H1 (cell line): ENCODE data around the gene WNT1. TPM values are rescaled to one million over a fixed set of nuclear protein-coding genes. Genes with fewer than 3 reads are reported as not detected.

Experiments
- EP300 ChIP-seq, 2 experiments: IDR thresholded peaks; 1 replicate in 1 of 2; 2 replicates in 1 of 2; pipeline ENCODE4 v1.6.1; 2011 to 2012; ENCODE audit warnings: low read depth in 2 of 2, low read length in 2 of 2, mild to moderate bottlenecking in 2 of 2, borderline replicate concordance in 1 of 2, inconsistent platforms in 1 of 2, moderate library complexity in 1 of 2
- EZH2 ChIP-seq: fragments of 200-600 bp; sonication (generic); IDR thresholded peaks from 2 replicates; pipeline ENCODE4 v1.7.1; 2012; ENCODE audit warnings: low read depth, mild to moderate bottlenecking, moderate library complexity, low read length, inconsistent platforms; ENCODE audit not compliant: severe bottlenecking
- FOSL1 ChIP-seq: IDR thresholded peaks from 2 replicates; pipeline ENCODE4 v1.6.1; 2011; ENCODE audit warnings: mild to moderate bottlenecking, low read depth, low read length, moderate library complexity; ENCODE audit not compliant: insufficient read depth
- HDAC2 ChIP-seq, 2 experiments: fragments of 300-600 bp in 1 of 2; sonication (generic) in 1 of 2; IDR thresholded peaks; 2 replicates each; pipeline ENCODE4 v1.6.1; 2011 to 2012; ENCODE audit warnings: low read depth in 2 of 2, low read length in 2 of 2, mild to moderate bottlenecking in 2 of 2, moderate library complexity in 2 of 2, borderline replicate concordance in 1 of 2, inconsistent platforms in 1 of 2
- KDM1A ChIP-seq: fragments of 200-600, 300-600 bp; sonication (generic); IDR thresholded peaks from 2 replicates; pipeline ENCODE4 v1.7.1; 2016; ENCODE audit warnings: mild to moderate bottlenecking, low read length, borderline replicate concordance
- KDM5A ChIP-seq: fragments of 200-600 bp; IDR thresholded peaks from 2 replicates; pipeline ENCODE4 v1.7.1; 2012; ENCODE audit warnings: mild to moderate bottlenecking, low read length, inconsistent platforms, mixed read lengths
- MAFK ChIP-seq: IDR thresholded peaks from 2 replicates; pipeline ENCODE4 v1.6.1; 2012; ENCODE audit warnings: low read depth, mild to moderate bottlenecking, improper control_type of control experiment, low read length
- NANOG ChIP-seq: IDR thresholded peaks from 2 replicates; pipeline ENCODE4 v1.6.1; 2011; ENCODE audit warnings: low read length, low read depth, mild to moderate bottlenecking, inconsistent platforms; ENCODE audit not compliant: insufficient read depth, poor library complexity, severe bottlenecking
- POU5F1 ChIP-seq: IDR thresholded peaks from 2 replicates; pipeline ENCODE4 v1.6.1; 2011; ENCODE audit warnings: low read depth, mild to moderate bottlenecking, low read length, moderate library complexity
- RNF2 ChIP-seq: fragments of 200-900, 300-1000 bp; sonication (generic); IDR thresholded peaks from 2 replicates; pipeline ENCODE4 v1.7.1; 2016; ENCODE audit warnings: borderline replicate concordance, low read depth, mild to moderate bottlenecking, antibody characterized with exemption, low read length; ENCODE audit not compliant: poor library complexity, severe bottlenecking; ENCODE audit errors: missing control alignments
- SIN3A ChIP-seq, 2 experiments: IDR thresholded peaks in 1 of 2; conservative IDR thresholded peaks in 1 of 2; 2 replicates each; pipeline ENCODE4 v1.6.1; 2011 to 2012; ENCODE audit warnings: low read length in 2 of 2, improper control_type of control experiment in 1 of 2, low read depth in 1 of 2, mild to moderate bottlenecking in 1 of 2
- SIX5 ChIP-seq: IDR thresholded peaks from 2 replicates; pipeline ENCODE4 v1.6.1; 2011; ENCODE audit warnings: mild to moderate bottlenecking, low read depth, low read length
- SP1 ChIP-seq: IDR thresholded peaks from 2 replicates; pipeline ENCODE4 v1.6.1; 2011; ENCODE audit warnings: low read depth, low read length
- SP4 ChIP-seq: IDR thresholded peaks from 2 replicates; pipeline ENCODE4 v1.6.1; 2012; ENCODE audit warnings: low read length, inconsistent platforms
- TAF1 ChIP-seq: IDR thresholded peaks from 2 replicates; pipeline ENCODE4 v1.6.1; 2011; ENCODE audit warnings: mild to moderate bottlenecking, low read depth, low read length
- TEAD4 ChIP-seq: IDR thresholded peaks from 2 replicates; pipeline ENCODE4 v1.6.1; 2012; ENCODE audit warnings: low read depth, low read length, inconsistent platforms, mixed read lengths
- polyA plus RNA-seq, 7 experiments: library from polyadenylated mRNA; depleted of rRNA in 3 of 7; stranded (reverse) in 5 of 7; unstranded in 2 of 7; fragments of >200 nt in 5 of 7; fragments of 200-250 nt in 2 of 7; gene quantifications; 1 replicate in 5 of 7; 2 replicates in 1 of 7; 4 replicates in 1 of 7; pipeline versions ENCODE4 v1.2.1 to v1.2.3, GENCODE V29; 2011 to 2013; ENCODE audit warnings: missing spikeins in 2 of 7, mixed read lengths in 2 of 7
- total RNA-seq: library from RNA; stranded (reverse); fragmentation: NEBNext Ultra II Directional; extraction: Animal tissue kit (Norgen Biotek cat#: 25700); gene quantifications from 2 replicates; pipeline ENCODE4 v1.2.1, GENCODE V29; 2021
- TF ChIP-seq, protein P1 (sequence below), 3 experiments: IDR thresholded peaks; 1 replicate in 2 of 3; 2 replicates in 1 of 3; pipeline versions ENCODE4 v1.5.1 to v1.6.1; 2011; ENCODE audit warnings: low read length in 3 of 3, mild to moderate bottlenecking in 3 of 3, inconsistent platforms in 2 of 3, low read depth in 1 of 3, moderate library complexity in 1 of 3; ENCODE audit not compliant: insufficient read depth in 1 of 3; ENCODE audit errors: control extremely low read depth in 1 of 3
- TF ChIP-seq, protein P2 (sequence below): IDR thresholded peaks from 2 replicates; pipeline ENCODE4 v1.6.1; 2012; ENCODE audit warnings: inconsistent platforms

The WNT1 gene
- total and polyA plus RNA-seq, 2 of the 8 experiments (the other 6 are each of a cell fraction or from before 2014, with no cell fraction given): not detected

DNA sequence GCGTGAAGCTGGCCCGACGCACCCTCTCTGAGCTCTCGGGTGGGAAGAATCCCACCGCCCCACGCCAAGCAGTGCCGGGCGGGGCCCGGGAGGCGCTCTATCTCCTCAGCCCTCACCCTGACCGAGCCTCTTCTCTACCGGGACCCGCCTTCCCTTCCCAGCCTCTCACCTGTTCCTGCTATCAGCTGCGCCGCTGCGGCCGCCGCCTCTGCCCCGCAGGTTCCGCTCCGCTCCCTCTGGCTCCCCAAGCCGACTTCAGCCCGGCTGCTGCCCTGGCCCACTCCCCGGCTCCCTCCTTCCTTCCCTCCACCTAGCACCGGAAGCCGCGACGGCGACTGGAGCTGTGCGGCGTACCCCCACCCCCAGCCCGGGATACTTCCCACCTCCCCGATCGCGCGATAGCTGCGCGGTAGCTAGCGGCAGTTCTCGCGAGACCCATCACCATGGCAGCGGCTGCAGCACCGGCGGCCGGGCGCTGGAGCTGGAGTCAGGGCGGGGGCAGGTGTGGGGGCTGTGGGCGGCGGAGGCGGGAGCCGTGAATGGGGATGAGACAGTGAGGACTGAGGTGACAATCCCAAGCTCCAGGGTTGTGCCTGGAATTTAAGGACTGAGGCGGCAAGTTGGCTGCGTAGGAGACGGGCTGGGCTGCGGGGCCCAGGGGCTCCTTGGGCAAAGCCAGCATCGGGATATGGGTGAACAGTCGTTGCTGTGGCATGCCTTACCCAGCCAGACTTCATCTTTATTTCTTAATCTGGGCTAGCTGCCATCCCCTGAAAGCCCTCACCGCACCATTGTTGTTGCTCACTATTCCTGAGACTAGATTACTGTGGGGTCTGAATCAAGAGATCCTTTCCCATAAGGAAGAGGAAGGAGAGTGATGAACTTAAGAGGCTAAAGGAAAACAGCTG lies 20.7 kb upstream of the WNT1 start, which contains the start of gene ARF3 (continued):
- TF ChIP-seq POU5F1: no peak
- TF ChIP-seq, protein P1, sequence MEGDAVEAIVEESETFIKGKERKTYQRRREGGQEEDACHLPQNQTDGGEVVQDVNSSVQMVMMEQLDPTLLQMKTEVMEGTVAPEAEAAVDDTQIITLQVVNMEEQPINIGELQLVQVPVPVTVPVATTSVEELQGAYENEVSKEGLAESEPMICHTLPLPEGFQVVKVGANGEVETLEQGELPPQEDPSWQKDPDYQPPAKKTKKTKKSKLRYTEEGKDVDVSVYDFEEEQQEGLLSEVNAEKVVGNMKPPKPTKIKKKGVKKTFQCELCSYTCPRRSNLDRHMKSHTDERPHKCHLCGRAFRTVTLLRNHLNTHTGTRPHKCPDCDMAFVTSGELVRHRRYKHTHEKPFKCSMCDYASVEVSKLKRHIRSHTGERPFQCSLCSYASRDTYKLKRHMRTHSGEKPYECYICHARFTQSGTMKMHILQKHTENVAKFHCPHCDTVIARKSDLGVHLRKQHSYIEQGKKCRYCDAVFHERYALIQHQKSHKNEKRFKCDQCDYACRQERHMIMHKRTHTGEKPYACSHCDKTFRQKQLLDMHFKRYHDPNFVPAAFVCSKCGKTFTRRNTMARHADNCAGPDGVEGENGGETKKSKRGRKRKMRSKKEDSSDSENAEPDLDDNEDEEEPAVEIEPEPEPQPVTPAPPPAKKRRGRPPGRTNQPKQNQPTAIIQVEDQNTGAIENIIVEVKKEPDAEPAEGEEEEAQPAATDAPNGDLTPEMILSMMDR (IDR thresholded peaks at IDR 0.05; ENCODE audit: control extremely low read depth in 1 of 3, insufficient read depth in 1 of 3, low read depth in 1 of 3, low read length in 3 of 3): no peak
- 0 out of 2 replicates have a peak, but pooled peaks have one; percentile 8 for TF ChIP-seq KDM5A
- no peak for TF ChIP-seq NANOG
- no peak for TF ChIP-seq MAFK
- TF ChIP-seq SP4: no peak
- TF ChIP-seq TAF1: peak; percentile 85
- no peak for TF ChIP-seq EZH2
- TF ChIP-seq FOSL1: no peak
- peak in 1 of 2 experiments; percentile 58; a peak in 1 of 3 replicates for TF ChIP-seq EP300 (IDR thresholded peaks at IDR 0.05; ENCODE audit: borderline replicate concordance in 1 of 2, low read depth in 2 of 2, low read length in 2 of 2)
- 0 out of 2 replicates have a peak, but pooled peaks have one; percentile 5 for TF ChIP-seq SIX5
- no peak for TF ChIP-seq TEAD4
- TF ChIP-seq SP1: peak; percentile 16; the same call in 1 of the 2 replicates
- peak in 1 of 2 experiments; percentile 79; a peak in 1 of 4 replicates for TF ChIP-seq SIN3A (conservative IDR thresholded peaks at IDR 0.05 in 1 of 2, IDR thresholded peaks at IDR 0.05 in 1 of 2; ENCODE audit: low read depth in 1 of 2, low read length in 2 of 2)
- TF ChIP-seq, protein P2, sequence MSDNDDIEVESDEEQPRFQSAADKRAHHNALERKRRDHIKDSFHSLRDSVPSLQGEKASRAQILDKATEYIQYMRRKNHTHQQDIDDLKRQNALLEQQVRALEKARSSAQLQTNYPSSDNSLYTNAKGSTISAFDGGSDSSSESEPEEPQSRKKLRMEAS: peak; percentile 33; the same call in 1 of the 2 replicates
- no peak for TF ChIP-seq RNF2
- peak in 1 of 2 experiments; percentile 19; a peak in 1 of 4 replicates for TF ChIP-seq HDAC2 (IDR thresholded peaks at IDR 0.05; ENCODE audit: borderline replicate concordance in 1 of 2, low read depth in 2 of 2, low read length in 2 of 2)
- no peak for TF ChIP-seq KDM1A
